ENCODE data around the gene S100A11.

- TF ChIP-seq POLR2A (IDR thresholded peaks at IDR 0.05; ENCODE audit: low read depth, low read length) = no peak
- TF ChIP-seq POLR2AphosphoS5 (IDR thresholded peaks at IDR 0.05; ENCODE audit: low read depth, low read length) = no peak
- no peak for TF ChIP-seq TAF1 (IDR thresholded peaks at IDR 0.05; ENCODE audit: low read depth, low read length)
- TF ChIP-seq POU2F2 (IDR thresholded peaks at IDR 0.05; ENCODE audit: low read depth, low read length) = no peak
- no peak for TF ChIP-seq SPI1 (IDR thresholded peaks at IDR 0.05; ENCODE audit: low read depth, low read length)
- TF ChIP-seq PAX5 (IDR thresholded peaks at IDR 0.05; ENCODE audit: insufficient read depth, low read length, severe bottlenecking) = no peak
These were observed 48.0 kb upstream of the S100A11 start for GRCh38 chr1:152084853-152085252.

Measured in GM12891 (cell line).